ENCODE measurements around the gene MERTK.

The MERTK gene

GRCh38 chr2:112047537-112048235 lies 149.3 kb downstream of the MERTK start:
- Histone ChIP-seq H3K9me3 (ENCODE audit: insufficient read depth, low read depth, low read length) (peaks cover 10% of the 10 kb centered on the region; the same call in 1 of the 2 replicates), H3K27me3 (ENCODE audit: insufficient read depth, low read length) (no peaks in the 10 kb centered on the region), H3K9ac (ENCODE audit: low read depth, low read length) (peak overlapping the region; percentile 20; the same call in 1 of the 2 replicates), H3K4me3 (ENCODE audit: low read length) (no peak overlapping the region), H3K4me1 (ENCODE audit: insufficient read depth, low read length) (peaks cover 20% of the 10 kb centered on the region), H3K36me3 (ENCODE audit: insufficient read depth, low read length) (no peaks in the 10 kb centered on the region), H3K27ac (ENCODE audit: low read depth, low read length) (peak overlapping the region; percentile 76; the same call in 1 of the 2 replicates)
- 59% methylated on average over 6 of the region's 7 CpGs for WGBS

GRCh38 chr2:112048236-112048592 lies 149.8 kb downstream of the MERTK start:
- no peak overlapping the region for H3K9ac ChIP-seq (ENCODE audit: low read depth, low read length)
- peaks cover 10% of the 10 kb centered on the region; the same call in 1 of the 2 replicates for H3K9me3 ChIP-seq (ENCODE audit: insufficient read depth, low read depth, low read length)
- 22% methylated on average over 4 of the region's 4 CpGs for WGBS
- H3K27ac ChIP-seq (ENCODE audit: low read depth, low read length): peak overlapping the region; percentile 76; the same call in 1 of the 2 replicates
- no peaks in the 10 kb centered on the region for H3K36me3 ChIP-seq (ENCODE audit: insufficient read depth, low read length)
- no peaks in the 10 kb centered on the region; the same call in 1 of the 2 replicates for H3K27me3 ChIP-seq (ENCODE audit: insufficient read depth, low read length)
- H3K4me1 ChIP-seq (ENCODE audit: insufficient read depth, low read length): peaks cover 16% of the 10 kb centered on the region
- H3K4me3 ChIP-seq (ENCODE audit: low read length): no peak overlapping the region

- H3K9me3 ChIP-seq (ENCODE audit: insufficient read depth, low read depth, low read length): peaks cover 10% of the 10 kb centered on the region; the same call in 1 of the 2 replicates
- no peak overlapping the region for H3K9ac ChIP-seq (ENCODE audit: low read depth, low read length)
- no peak overlapping the region for H3K27ac ChIP-seq (ENCODE audit: low read depth, low read length)
- H3K27me3 ChIP-seq (ENCODE audit: insufficient read depth, low read length): no peaks in the 10 kb centered on the region; the same call in 1 of the 2 replicates
- H3K36me3 ChIP-seq (ENCODE audit: insufficient read depth, low read length): no peaks in the 10 kb centered on the region
- H3K4me3 ChIP-seq (ENCODE audit: low read length): no peak overlapping the region
- WGBS: no CpG with 5 or more reads among the region's 3 CpGs
- peaks cover 18% of the 10 kb centered on the region for H3K4me1 ChIP-seq (ENCODE audit: insufficient read depth, low read length)
Measured at GRCh38 chr2:112048887-112049286, 150.5 kb downstream of the MERTK start.

- Histone ChIP-seq H3K27ac (ENCODE audit: low read depth, low read length) (no peak overlapping the region), H3K9me3 (ENCODE audit: insufficient read depth, low read depth, low read length) (peaks cover 7% of the 10 kb centered on the region; the same call in 1 of the 2 replicates), H3K27me3 (ENCODE audit: insufficient read depth, low read length) (no peaks in the 10 kb centered on the region; the same call in 1 of the 2 replicates), H3K9ac (ENCODE audit: low read depth, low read length) (no peak overlapping the region), H3K4me1 (ENCODE audit: insufficient read depth, low read length) (peaks cover 19% of the 10 kb centered on the region), H3K4me3 (ENCODE audit: low read length) (no peak overlapping the region), H3K36me3 (ENCODE audit: insufficient read depth, low read length) (no peaks in the 10 kb centered on the region)
- WGBS: 100% methylated on average over 1 of the region's 1 CpG
Measured at GRCh38 chr2:112050316-112050715, 151.9 kb downstream of the MERTK start.

- H3K36me3 ChIP-seq (ENCODE audit: insufficient read depth, low read length): no peaks in the 10 kb centered on the region
- H3K4me3 ChIP-seq (ENCODE audit: low read length): peak overlapping the region; percentile 91
- WGBS: under 1% methylated on average over 62 of the region's 62 CpGs
- H3K9me3 ChIP-seq (ENCODE audit: insufficient read depth, low read depth, low read length): no peaks in the 10 kb centered on the region
- H3K9ac ChIP-seq (ENCODE audit: low read depth, low read length): peak overlapping the region; percentile 63
- H3K27me3 ChIP-seq (ENCODE audit: insufficient read depth, low read length): no peaks in the 10 kb centered on the region; the same call in 1 of the 2 replicates
- peak overlapping the region; percentile 58; the same call in 1 of the 2 replicates for H3K27ac ChIP-seq (ENCODE audit: low read depth, low read length)
- peaks cover 12% of the 10 kb centered on the region for H3K4me1 ChIP-seq (ENCODE audit: insufficient read depth, low read length)
Measured at GRCh38 chr2:112053917-112054846, 155.8 kb downstream of the MERTK start.

GRCh38 chr2:112054847-112055729 lies 156.7 kb downstream of the MERTK start, which contains the start of gene TMEM87B:
TMEM87B (plus strand) TSS chr2:112055269; CDS start chr2:112055592, 323 bp downstream.
- Histone ChIP-seq H3K4me3 (ENCODE audit: low read length) (peak within 1 kb of the TSS; percentile 91), H3K4me1 (ENCODE audit: insufficient read depth, low read length) (peaks cover 12% of the 10 kb centered on the region), H3K9ac (ENCODE audit: low read depth, low read length) (peak within 1 kb of the TSS; percentile 75), H3K27ac (ENCODE audit: low read depth, low read length) (peak within 1 kb of the TSS; percentile 74), H3K9me3 (ENCODE audit: insufficient read depth, low read depth, low read length) (no peaks in the 10 kb centered on the region), H3K27me3 (ENCODE audit: insufficient read depth, low read length) (no peaks in the 10 kb centered on the region; the same call in 1 of the 2 replicates), H3K36me3 (ENCODE audit: insufficient read depth, low read length) (no peaks in the 10 kb centered on the region)
- under 1% methylated on average over 81 of the region's 90 CpGs for WGBS

GRCh38 chr2:112055730-112056625 lies 157.6 kb downstream of the MERTK start:
- Histone ChIP-seq H3K4me3 (ENCODE audit: low read length) (peak overlapping the region; percentile 69), H3K27me3 (ENCODE audit: insufficient read depth, low read length) (no peaks in the 10 kb centered on the region; the same call in 1 of the 2 replicates), H3K4me1 (ENCODE audit: insufficient read depth, low read length) (peaks cover 12% of the 10 kb centered on the region), H3K9ac (ENCODE audit: low read depth, low read length) (peak overlapping the region; percentile 75), H3K36me3 (ENCODE audit: insufficient read depth, low read length) (0 out of 2 replicates have a peak, but pooled peaks cover 2% of the 10 kb centered on the region), H3K27ac (ENCODE audit: low read depth, low read length) (peak overlapping the region; percentile 74; the same call in 1 of the 2 replicates), H3K9me3 (ENCODE audit: insufficient read depth, low read depth, low read length) (no peaks in the 10 kb centered on the region)
- 3% methylated on average over 41 of the region's 42 CpGs for WGBS

GRCh38 chr2:112056626-112056987 lies 158.2 kb downstream of the MERTK start:
- H3K4me3 ChIP-seq (ENCODE audit: low read length): peak overlapping the region; percentile 69
- 93% methylated on average over 3 of the region's 3 CpGs for WGBS
- peaks cover 12% of the 10 kb centered on the region for H3K4me1 ChIP-seq (ENCODE audit: insufficient read depth, low read length)
- no peak overlapping the region for H3K27ac ChIP-seq (ENCODE audit: low read depth, low read length)
- H3K36me3 ChIP-seq (ENCODE audit: insufficient read depth, low read length): 0 out of 2 replicates have a peak, but pooled peaks cover 6% of the 10 kb centered on the region
- H3K9ac ChIP-seq (ENCODE audit: low read depth, low read length): peak overlapping the region; percentile 75; the same call in 1 of the 2 replicates
- no peaks in the 10 kb centered on the region for H3K9me3 ChIP-seq (ENCODE audit: insufficient read depth, low read depth, low read length)
- no peaks in the 10 kb centered on the region; the same call in 1 of the 2 replicates for H3K27me3 ChIP-seq (ENCODE audit: insufficient read depth, low read length)

- Histone ChIP-seq H3K4me3 (ENCODE audit: low read length) (no peak overlapping the region), H3K9ac (ENCODE audit: low read depth, low read length) (no peak overlapping the region), H3K9me3 (ENCODE audit: insufficient read depth, low read depth, low read length) (no peaks in the 10 kb centered on the region), H3K27me3 (ENCODE audit: insufficient read depth, low read length) (no peaks in the 10 kb centered on the region), H3K36me3 (ENCODE audit: insufficient read depth, low read length) (peaks cover 22% of the 10 kb centered on the region), H3K4me1 (ENCODE audit: insufficient read depth, low read length) (peaks cover 8% of the 10 kb centered on the region), H3K27ac (ENCODE audit: low read depth, low read length) (no peak overlapping the region)
- WGBS: 87% methylated on average over 2 of the region's 2 CpGs
Measured at GRCh38 chr2:112059671-112060070, 161.3 kb downstream of the MERTK start.
